OCI-LY1 (cell line): ENCODE data around the gene FBXO36.

Experiments
- EZH2 ChIP-seq: fragments of 200-600 bp; sonication (generic), shearing (Covaris generic); IDR thresholded peaks from 2 replicates; pipeline ENCODE4 v1.8.0; 2017; ENCODE audit warnings: borderline replicate concordance, mixed run types, mild to moderate bottlenecking, antibody characterized with exemption, low read length, moderate library complexity, mixed read lengths
- TF ChIP-seq, protein P1 (sequence below): fragments of 200-600 bp; sonication (generic), shearing (Covaris generic); IDR thresholded peaks from 2 replicates; pipeline ENCODE4 v1.5.1; 2017; ENCODE audit warnings: mild to moderate bottlenecking, antibody characterized with exemption, low read length, moderate library complexity, mixed read lengths

GRCh38 chr2:230016844-230017243 lies 94.5 kb downstream of the FBXO36 start:
- TF ChIP-seq, protein P1, sequence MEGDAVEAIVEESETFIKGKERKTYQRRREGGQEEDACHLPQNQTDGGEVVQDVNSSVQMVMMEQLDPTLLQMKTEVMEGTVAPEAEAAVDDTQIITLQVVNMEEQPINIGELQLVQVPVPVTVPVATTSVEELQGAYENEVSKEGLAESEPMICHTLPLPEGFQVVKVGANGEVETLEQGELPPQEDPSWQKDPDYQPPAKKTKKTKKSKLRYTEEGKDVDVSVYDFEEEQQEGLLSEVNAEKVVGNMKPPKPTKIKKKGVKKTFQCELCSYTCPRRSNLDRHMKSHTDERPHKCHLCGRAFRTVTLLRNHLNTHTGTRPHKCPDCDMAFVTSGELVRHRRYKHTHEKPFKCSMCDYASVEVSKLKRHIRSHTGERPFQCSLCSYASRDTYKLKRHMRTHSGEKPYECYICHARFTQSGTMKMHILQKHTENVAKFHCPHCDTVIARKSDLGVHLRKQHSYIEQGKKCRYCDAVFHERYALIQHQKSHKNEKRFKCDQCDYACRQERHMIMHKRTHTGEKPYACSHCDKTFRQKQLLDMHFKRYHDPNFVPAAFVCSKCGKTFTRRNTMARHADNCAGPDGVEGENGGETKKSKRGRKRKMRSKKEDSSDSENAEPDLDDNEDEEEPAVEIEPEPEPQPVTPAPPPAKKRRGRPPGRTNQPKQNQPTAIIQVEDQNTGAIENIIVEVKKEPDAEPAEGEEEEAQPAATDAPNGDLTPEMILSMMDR = no peak
- no peak for TF ChIP-seq EZH2
